ENCODE measurements around the gene SLPI.

DNA sequence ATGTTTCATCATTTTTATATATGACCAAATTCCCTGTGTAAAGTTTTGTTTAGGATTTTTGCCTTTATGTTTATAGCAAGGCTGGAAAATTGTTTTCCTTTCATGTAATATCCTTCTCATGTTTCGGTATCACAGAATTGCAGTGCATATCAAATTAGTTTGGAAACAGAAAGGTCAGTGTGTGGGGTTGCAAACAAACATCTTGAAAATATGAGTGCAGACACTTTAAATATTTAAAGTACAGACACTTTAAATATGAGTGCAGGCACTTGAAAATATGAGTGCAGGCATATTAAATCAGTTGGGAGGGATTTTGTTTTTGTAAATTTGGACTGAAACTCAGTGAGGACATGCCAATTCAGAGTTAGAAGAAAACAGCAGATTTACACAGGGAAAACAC, 6.5 kb downstream of the SLPI start:
- TF ChIP-seq, protein P1, sequence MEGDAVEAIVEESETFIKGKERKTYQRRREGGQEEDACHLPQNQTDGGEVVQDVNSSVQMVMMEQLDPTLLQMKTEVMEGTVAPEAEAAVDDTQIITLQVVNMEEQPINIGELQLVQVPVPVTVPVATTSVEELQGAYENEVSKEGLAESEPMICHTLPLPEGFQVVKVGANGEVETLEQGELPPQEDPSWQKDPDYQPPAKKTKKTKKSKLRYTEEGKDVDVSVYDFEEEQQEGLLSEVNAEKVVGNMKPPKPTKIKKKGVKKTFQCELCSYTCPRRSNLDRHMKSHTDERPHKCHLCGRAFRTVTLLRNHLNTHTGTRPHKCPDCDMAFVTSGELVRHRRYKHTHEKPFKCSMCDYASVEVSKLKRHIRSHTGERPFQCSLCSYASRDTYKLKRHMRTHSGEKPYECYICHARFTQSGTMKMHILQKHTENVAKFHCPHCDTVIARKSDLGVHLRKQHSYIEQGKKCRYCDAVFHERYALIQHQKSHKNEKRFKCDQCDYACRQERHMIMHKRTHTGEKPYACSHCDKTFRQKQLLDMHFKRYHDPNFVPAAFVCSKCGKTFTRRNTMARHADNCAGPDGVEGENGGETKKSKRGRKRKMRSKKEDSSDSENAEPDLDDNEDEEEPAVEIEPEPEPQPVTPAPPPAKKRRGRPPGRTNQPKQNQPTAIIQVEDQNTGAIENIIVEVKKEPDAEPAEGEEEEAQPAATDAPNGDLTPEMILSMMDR (IDR thresholded peaks at IDR 0.05; ENCODE audit: low read depth, low read length, poor library complexity, severe bottlenecking) = no peak
- TF ChIP-seq EZH2phosphoT487 (IDR thresholded peaks at IDR 0.05; ENCODE audit: borderline replicate concordance, low read length) = no peak
